A549 (cell line): ENCODE results near the gene PLEKHA7. TPM values are rescaled to one million over a fixed set of nuclear protein-coding genes. Genes with fewer than 3 reads are reported as not detected.

Experiments
- ATAC-seq, 2 experiments: fragments of 200-7000 bp in 1 of 2; fragments of >200 bp in 1 of 2; cut with Nextera tagmentation in 1 of 2; cut with Tn5 transposase in 1 of 2; 3 replicates each; pipeline versions ENCODE4 v1.8.0 to v1.9.1; 2018 to 2020; ENCODE audit warnings: mild to moderate bottlenecking in 1 of 2, moderate library complexity in 1 of 2
- CTCF ChIA-PET: fragments of 300-600 bp; sonication (Branson Sonifier 250); formaldehyde crosslinking; extraction: SDS; loops from one replicate; lab custom pipeline; 2021; ENCODE audit warnings: antibody characterized with exemption, inconsistent platforms; lab: Yijun Ruan, JAX
- POLR2A ChIA-PET: fragments of 350-600 bp; formaldehyde crosslinking; extraction: SDS; loops from one replicate; lab custom pipeline; 2021; ENCODE audit warnings: antibody characterized with exemption, inconsistent platforms; lab: Yijun Ruan, JAX
- DNase-seq, 2 experiments: peaks; one replicate each; pipeline versions ENCODE4 v3.0.0 to v3.0.0-alpha.2; 2011 to 2016; ENCODE audit warnings: low read depth in 1 of 2, low spot score in 1 of 2
- FAIRE-seq: peaks from 2 replicates; lab custom pipeline; 2011; peaks lifted over from hg19 to GRCh38; lab: Jason Lieb, UNC
- H3K27ac ChIP-seq, 2 experiments: fragments of >200 bp; sonication (Bioruptor Twin); formaldehyde crosslinking; 3 replicates each; pipeline ENCODE4 v1.5.1; 2016 to 2017
- H3K4me1 ChIP-seq: fragments of >200 bp; sonication (Bioruptor Twin); formaldehyde crosslinking; 3 replicates; pipeline ENCODE4 v1.6.1; 2016
- H3K4me2 ChIP-seq: fragments of >200 bp; sonication (Bioruptor Twin); formaldehyde crosslinking; 3 replicates; pipeline ENCODE4 v1.6.1; 2016
- H3K4me3 ChIP-seq: fragments of >200 bp; sonication (Bioruptor Twin); formaldehyde crosslinking; 3 replicates; pipeline ENCODE4 v1.5.1; 2016
- H3K9me3 ChIP-seq: fragments of >200 bp; sonication (Bioruptor Twin); formaldehyde crosslinking; 3 replicates; pipeline ENCODE4 v1.6.1; 2016
- ATOH8 ChIP-seq: fragments of 250-450 bp; sonication (Bioruptor Pico); IDR thresholded peaks from 2 replicates; pipeline ENCODE4 v1.5.0; 2020; ENCODE audit warnings: low read depth, mild to moderate bottlenecking, moderate library complexity
- BCL3 ChIP-seq: fragments of >200 bp; sonication (Bioruptor Twin); formaldehyde crosslinking; IDR thresholded peaks from 3 replicates; pipeline ENCODE4 v1.6.1; 2016
- BHLHE40 ChIP-seq: IDR thresholded peaks from 2 replicates; pipeline ENCODE4 v1.6.1; 2012; ENCODE audit warnings: low read depth, low read length, inconsistent platforms
- CHD2 ChIP-seq: fragments of 150-350 bp; IDR thresholded peaks from 2 replicates; pipeline ENCODE4 v1.6.1; 2014; ENCODE audit warnings: low read length; ENCODE audit not compliant: partially characterized antibody
- E2F6 ChIP-seq: IDR thresholded peaks from 2 replicates; pipeline ENCODE4 v1.6.1; 2012; ENCODE audit warnings: low read depth, borderline replicate concordance
- EHF ChIP-seq: fragments of 250-450 bp; sonication (Bioruptor Pico); IDR thresholded peaks from 2 replicates; pipeline ENCODE4 v1.5.0; 2020; ENCODE audit warnings: mild to moderate bottlenecking
- EHMT2 ChIP-seq: fragments of 200-600 bp; sonication (generic); IDR thresholded peaks from 2 replicates; pipeline ENCODE4 v1.6.1; 2016; ENCODE audit warnings: antibody characterized with exemption, low read depth, mild to moderate bottlenecking, moderate library complexity
- ELK1 ChIP-seq: fragments of 150-350 bp; IDR thresholded peaks from 2 replicates; pipeline ENCODE4 v1.6.1; 2014; ENCODE audit warnings: low read depth, mild to moderate bottlenecking, low read length
- FOSL2 ChIP-seq, 2 experiments: fragments of 450-650 bp in 1 of 2; fragments of >200 bp in 1 of 2; sonication (Bioruptor Twin) in 1 of 2; formaldehyde crosslinking; IDR thresholded peaks; 2 replicates each; pipeline versions ENCODE4 v1.5.0 to v1.6.1; 2016 to 2020; ENCODE audit warnings: mild to moderate bottlenecking in 1 of 2, moderate library complexity in 1 of 2
- GATA3 ChIP-seq: IDR thresholded peaks from 2 replicates; pipeline ENCODE4 v1.6.1; 2012; ENCODE audit warnings: borderline replicate concordance
- HDAC2 ChIP-seq: fragments of 200-600 bp; sonication (generic); IDR thresholded peaks from 2 replicates; pipeline ENCODE4 v1.6.1; 2016
- HEYL ChIP-seq: fragments of 250-450 bp; sonication (Bioruptor Pico); IDR thresholded peaks from 2 replicates; pipeline ENCODE4 v1.8.0; 2021; ENCODE audit warnings: mild to moderate bottlenecking, moderate library complexity
- HOXB13 ChIP-seq: fragments of 250-450 bp; sonication (Bioruptor Pico); IDR thresholded peaks from 2 replicates; pipeline ENCODE4 v1.5.0; 2020; ENCODE audit warnings: low read depth, mild to moderate bottlenecking, moderate library complexity
- JUNB ChIP-seq: fragments of >200 bp; sonication (Bioruptor Twin); formaldehyde crosslinking; IDR thresholded peaks from 2 replicates; pipeline ENCODE4 v1.6.1; 2016
- NPAS2 ChIP-seq: fragments of 250-450 bp; sonication (Bioruptor Pico); IDR thresholded peaks from 2 replicates; pipeline ENCODE4 v1.8.0; 2022; ENCODE audit warnings: mild to moderate bottlenecking, moderate library complexity, borderline replicate concordance
- NR3C1 ChIP-seq: fragments of >200 bp; sonication (Bioruptor Twin); formaldehyde crosslinking; IDR thresholded peaks from 3 replicates; pipeline ENCODE4 v1.6.1; 2017
- PBX3 ChIP-seq: IDR thresholded peaks from 2 replicates; pipeline ENCODE4 v1.6.1; 2012
- RFX5 ChIP-seq: fragments of 450-650 bp; IDR thresholded peaks from 2 replicates; pipeline ENCODE4 v1.7.1; 2014; ENCODE audit warnings: antibody characterized with exemption, mild to moderate bottlenecking, moderate library complexity
- TP53 ChIP-seq: fragments of 250-450 bp; sonication (Bioruptor Pico); IDR thresholded peaks from 2 replicates; pipeline ENCODE4 v1.5.0; 2021; ENCODE audit warnings: mild to moderate bottlenecking, moderate library complexity
- ZNF302 ChIP-seq: fragments of 250-450 bp; sonication (Bioruptor Pico); IDR thresholded peaks from 2 replicates; pipeline ENCODE4 v1.9.0; 2021; ENCODE audit warnings: inconsistent platforms, mild to moderate bottlenecking, moderate library complexity
- WGBS: methylation state at CpG from one replicate; pipeline ENCODE4 v1.1.6; 2017; ENCODE audit errors: missing lambda C conversion rate; 5-methylcytosine and 5-hydroxymethylcytosine counted together
- polyA plus RNA-seq, 4 experiments: library from polyadenylated mRNA; depleted of rRNA in 3 of 4; stranded (reverse); fragments of >200 nt; fragmentation: RNase III in 1 of 4; extraction: RNeasy Plus Mini Kit Qiagen cat#74134 plus additional on column Dnase treatment in 1 of 4; gene quantifications; 2 replicates in 3 of 4; 3 replicates in 1 of 4; pipeline ENCODE4 v1.2.3, GENCODE V29; 2011 to 2017

PLEKHA7 gene
- polyA plus RNA-seq, 2 of the 4 experiments (the other 2 are of a cell fraction): 8.7 to 13.8 TPM

GRCh38 chr11:16745950-16746605 is 268.1 kb downstream of the PLEKHA7 start:
- FAIRE-seq: no peak
- peaks cover 10% of the 10 kb centered on the region; the same call in 2 of the 3 replicates for H3K4me1 ChIP-seq
- TF ChIP-seq HEYL (CRISPR knock-in tag) (no peak), EHMT2 (no peak), ELK1 (no peak), NR3C1 (no peak), HOXB13 (CRISPR knock-in tag) (no peak), ZNF302 (no peak), RFX5 (no peak), BCL3 (no peak), NPAS2 (CRISPR knock-in tag) (no peak), TP53 (no peak), JUNB (no peak), CHD2 (no peak), FOSL2 (IDR thresholded peaks at IDR 0.05) (no peak), FOSL2 (CRISPR knock-in tag; IDR thresholded peaks at IDR 0.05) (no peak), GATA3 (no peak), ATOH8 (CRISPR knock-in tag) (no peak), EHF (CRISPR knock-in tag) (no peak), E2F6 (no peak)
- TF ChIP-seq, all 56 proteins: peak for 0
- ChIA-PET CTCF (interaction anchor here (0.8 to 0.9 kb wide), 2 partner anchors 27 to 39 kb away, joined by 3 read pairs; no protein-coding TSS in a partner anchor), POLR2A (no interaction called here)
- ATAC-seq: no peak
- Histone ChIP-seq H3K27ac (no peak overlapping the region), H3K4me3 (no peak overlapping the region), H3K4me2 (no peak overlapping the region), H3K9me3 (no peaks in the 10 kb centered on the region)
- 77% methylated on average over 2 of the region's 2 CpGs for WGBS
- no peak for DNase-seq

GRCh38 chr11:16744128-16744725 is 270.0 kb downstream of the PLEKHA7 start:
- H3K27ac ChIP-seq: no peak overlapping the region
- FAIRE-seq (no peak), ATAC-seq (no peak), DNase-seq (no peak)
- ChIA-PET CTCF (interaction anchor here (1.5 kb wide), 1 partner anchor 42 kb away, joined by 6 read pairs; no protein-coding TSS in a partner anchor), POLR2A (no interaction called here)
- H3K4me1 ChIP-seq: peaks cover 18% of the 10 kb centered on the region; the same call in 2 of the 3 replicates
- TF ChIP-seq BHLHE40 (no peak), ATOH8 (CRISPR knock-in tag) (no peak), ELK1 (no peak), PBX3 (no peak), HEYL (CRISPR knock-in tag) (no peak), HDAC2 (no peak)
- H3K4me2 ChIP-seq: no peak overlapping the region
- no peaks in the 10 kb centered on the region for H3K9me3 ChIP-seq
- 94% methylated on average over 5 of the region's 5 CpGs for WGBS
- no peak overlapping the region for H3K4me3 ChIP-seq
